ENCODE results near the gene DENND2A.

- no peak for TF ChIP-seq POLR2AphosphoS5 (IDR thresholded peaks at IDR 0.05; ENCODE audit: low read length)
- no peak for TF ChIP-seq SP1 (IDR thresholded peaks at IDR 0.05; ENCODE audit: low read depth, low read length)
- TF ChIP-seq TAF1 (IDR thresholded peaks at IDR 0.05; ENCODE audit: borderline replicate concordance, low read depth, low read length) = no peak
Observed at GRCh38 chr7:140667476-140667875, 26.9 kb upstream of the DENND2A start.

All from GM12878 (cell line).